Activated CD4-positive, CD25-positive, alpha-beta regulatory T cell treated with anti-CD3 and anti-CD28 coated beads, Interleukin-2, amount 50 U/mL, for 72 hours (primary cell): ENCODE measurements around the gene GCDH.
"Not testable (repeated sequence)": the region's sequence is repeated elsewhere in the genome, so short reads cannot be mapped to it uniquely, and the experiment has no call there.

Experiments used
- DNase-seq: peaks from one replicate; pipeline ENCODE4 v3.0.0; 2021

Gene GCDH

DNA sequence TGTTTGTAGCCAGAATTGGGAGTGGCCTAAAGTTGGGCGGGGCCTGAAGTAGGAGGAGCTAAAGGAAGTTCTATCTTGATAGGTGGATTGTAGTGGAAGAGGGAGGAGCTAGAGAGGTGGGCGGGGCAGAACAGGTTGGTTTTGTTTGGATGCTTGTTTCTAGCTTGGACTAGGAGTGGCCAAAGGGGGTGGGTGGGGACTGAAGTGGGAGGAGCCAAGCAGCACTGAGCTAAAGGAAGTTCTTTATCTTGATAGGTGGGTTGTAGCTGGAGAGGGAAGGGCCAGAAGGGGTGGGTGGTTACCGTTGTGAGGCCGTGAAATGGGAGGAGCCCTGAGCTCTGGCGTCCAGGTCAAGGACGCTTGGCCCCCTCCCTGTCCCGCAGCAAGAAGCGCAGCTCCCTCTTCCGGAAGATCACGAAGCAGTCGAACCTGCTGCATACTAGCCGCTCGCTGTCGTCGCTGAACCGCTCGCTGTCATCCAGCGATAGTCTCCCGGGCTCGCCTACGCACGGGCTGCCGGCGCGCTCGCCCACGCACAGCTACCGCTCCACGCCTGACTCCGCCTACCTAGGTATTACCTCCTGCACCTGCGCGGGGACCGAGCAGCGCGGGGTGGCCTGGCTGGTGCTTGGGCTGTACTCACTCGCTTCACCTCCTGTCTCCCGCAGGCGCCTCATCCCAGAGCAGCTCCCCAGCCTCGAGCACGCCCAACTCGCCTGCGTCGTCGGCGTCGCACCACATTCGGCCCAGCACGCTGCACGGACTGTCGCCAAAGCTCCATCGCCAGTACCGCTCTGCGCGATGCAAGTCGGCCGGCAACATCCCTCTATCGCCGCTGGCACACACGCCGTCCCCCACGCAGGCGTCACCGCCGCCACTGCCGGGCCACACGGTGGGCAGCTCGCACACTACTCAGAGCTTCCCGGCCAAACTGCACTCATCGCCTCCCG is 17.7 kb upstream of the GCDH start:
- peak; percentile 72 for DNase-seq

DNA sequence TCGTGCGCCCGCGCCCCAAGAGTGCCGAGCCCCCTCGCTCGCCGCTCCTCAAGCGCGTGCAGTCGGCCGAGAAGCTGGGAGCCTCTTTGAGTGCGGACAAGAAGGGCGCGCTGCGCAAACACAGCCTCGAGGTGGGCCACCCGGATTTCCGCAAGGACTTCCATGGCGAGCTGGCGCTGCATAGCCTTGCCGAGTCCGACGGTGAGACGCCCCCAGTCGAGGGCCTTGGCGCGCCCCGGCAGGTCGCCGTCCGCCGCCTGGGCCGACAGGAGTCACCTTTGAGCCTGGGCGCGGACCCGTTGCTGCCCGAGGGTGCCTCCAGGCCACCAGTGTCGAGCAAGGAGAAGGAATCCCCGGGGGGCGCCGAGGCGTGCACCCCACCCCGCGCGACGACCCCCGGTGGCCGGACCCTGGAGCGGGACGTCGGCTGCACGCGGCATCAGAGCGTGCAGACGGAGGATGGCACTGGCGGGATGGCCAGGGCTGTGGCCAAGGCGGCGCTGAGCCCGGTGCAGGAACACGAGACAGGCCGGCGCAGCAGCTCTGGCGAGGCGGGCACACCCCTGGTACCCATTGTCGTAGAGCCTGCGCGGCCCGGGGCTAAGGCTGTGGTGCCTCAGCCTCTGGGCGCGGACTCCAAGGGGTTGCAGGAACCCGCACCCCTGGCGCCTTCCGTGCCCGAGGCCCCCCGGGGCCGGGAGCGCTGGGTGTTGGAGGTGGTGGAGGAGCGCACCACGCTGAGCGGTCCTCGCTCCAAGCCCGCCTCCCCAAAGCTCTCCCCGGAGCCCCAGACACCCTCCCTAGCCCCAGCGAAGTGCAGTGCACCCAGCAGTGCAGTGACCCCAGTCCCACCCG is 16.8 kb upstream of the GCDH start:
- DNase-seq = no peak

DNA sequence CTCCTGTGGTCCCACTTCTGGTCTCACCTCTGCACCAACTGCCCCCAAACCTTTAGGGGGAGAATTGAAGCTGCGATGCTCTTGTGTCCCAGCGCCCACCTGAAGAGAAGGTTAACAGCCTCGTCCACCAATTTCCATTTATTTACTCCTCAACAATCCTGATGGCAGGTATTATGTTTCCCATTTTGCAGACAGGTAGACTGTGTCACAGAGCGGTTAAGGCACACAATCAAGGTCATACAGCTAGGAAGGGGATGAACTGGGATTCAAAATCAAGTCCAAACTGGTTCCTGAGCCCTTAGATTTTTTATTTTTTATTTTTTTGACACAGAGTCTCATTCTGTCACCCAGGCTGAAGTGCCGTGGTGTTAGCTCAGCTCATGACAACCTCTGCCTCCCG is 15.9 kb upstream of the GCDH start:
- DNase-seq = no peak

DNA sequence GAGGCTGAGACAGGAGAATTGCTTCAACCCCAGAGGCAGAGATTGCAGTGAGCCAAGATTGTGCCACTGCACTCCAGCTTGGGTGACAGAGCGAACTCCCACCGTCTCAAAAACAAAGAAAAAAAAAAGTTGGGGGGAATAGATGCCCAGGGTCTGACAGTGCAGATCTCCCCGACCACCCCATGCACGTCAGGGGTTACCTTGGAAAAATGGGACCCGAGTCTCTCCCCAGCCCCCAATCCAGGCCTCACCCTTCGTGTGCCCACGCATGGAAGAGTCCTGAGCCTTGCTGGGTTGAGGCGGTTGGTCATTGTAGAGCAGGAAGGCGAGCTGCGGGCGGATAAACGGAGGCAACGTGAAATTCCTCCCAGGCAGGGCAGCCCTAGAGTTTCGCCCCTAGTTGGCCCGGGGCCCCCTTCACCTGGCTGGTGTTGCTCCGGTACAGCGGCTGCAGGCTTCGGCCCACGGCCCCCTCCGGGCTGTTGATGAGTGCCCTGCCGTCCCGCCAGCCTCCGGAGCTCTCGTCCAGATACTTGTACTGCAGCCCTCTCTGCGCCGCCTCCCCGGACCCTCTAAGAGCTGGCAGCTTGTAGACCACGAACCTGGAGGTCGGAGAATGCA is 10.3 kb upstream of the GCDH start:
- DNase-seq = no peak

DNA sequence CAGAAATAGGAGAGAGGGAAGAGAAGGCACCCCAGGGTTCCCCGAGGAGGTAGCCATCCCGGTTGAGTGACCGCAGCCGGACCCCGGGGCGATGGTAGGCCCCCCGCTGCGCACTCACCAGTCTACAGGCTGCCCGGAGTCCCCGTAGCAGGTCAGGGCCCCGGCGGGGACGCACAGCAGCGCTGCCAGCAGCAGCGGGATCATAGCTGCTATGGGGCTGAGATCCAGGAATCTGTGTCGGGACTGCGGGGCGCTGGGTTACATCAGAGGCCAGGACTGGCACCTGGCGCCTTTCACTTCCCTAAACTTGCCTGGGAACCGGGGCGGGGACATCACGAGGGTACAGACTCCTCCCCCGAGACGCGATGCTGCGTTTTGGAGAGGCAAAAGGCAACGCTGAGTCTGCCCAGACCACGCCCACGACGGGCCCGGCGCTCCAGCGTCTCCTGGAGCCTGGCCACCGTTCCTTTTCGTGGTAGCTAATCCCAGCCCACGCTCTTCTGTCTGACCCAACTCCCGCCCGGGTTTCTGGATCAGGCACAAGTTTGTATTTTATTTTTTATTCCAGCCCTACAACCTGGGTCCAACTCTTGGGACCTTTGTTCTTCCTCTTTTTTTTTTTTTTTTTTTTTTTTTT is 9.7 kb upstream of the GCDH start, which contains the start of gene DNASE2:
Gene DNASE2, minus strand, starts transcription at position 278 of the 637 bp plus-strand sequence. Its CDS starts 74 bp downstream, at position 204.
- peak; percentile 92 for DNase-seq

DNA sequence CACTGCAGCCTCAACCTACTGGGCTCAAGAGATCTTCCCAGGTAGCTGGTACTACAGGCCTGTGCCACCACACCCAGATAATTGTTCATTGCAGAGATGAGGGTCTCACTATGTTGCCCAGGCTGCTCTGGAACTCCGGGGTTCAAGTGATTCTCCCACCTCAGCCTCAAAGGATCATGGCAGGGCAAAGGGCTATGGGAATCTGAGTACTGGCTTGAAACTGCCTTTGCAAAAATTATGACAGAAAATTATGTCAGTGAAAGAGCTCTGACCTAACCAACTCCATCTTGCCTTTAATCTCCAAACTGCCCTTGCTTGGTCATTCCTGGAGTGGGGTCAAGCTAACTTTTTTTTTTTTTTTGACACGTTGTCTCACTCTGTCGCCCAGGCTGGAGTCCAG is 8.4 kb upstream of the GCDH start:
- no peak for DNase-seq

DNA sequence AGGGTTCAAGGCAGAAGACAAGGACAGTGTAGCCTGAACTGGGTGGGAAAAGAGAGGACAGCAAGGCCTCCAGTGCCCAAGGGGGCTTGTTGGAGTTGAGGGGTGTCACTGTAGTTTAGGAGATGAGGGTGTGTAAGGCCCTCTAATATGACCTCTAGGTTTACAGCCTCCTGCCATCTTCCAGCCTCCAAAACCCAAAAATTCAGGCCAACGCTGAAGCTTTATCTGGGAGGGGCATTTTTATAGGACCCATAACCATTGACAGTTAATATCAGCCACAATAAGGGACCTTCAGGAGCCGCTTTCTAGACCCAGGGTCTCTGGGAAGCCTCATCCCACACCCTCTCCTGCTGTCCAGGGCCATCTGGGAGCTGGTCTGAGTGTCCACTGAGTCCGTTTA is 6.8 kb upstream of the GCDH start:
- no peak for DNase-seq

DNA sequence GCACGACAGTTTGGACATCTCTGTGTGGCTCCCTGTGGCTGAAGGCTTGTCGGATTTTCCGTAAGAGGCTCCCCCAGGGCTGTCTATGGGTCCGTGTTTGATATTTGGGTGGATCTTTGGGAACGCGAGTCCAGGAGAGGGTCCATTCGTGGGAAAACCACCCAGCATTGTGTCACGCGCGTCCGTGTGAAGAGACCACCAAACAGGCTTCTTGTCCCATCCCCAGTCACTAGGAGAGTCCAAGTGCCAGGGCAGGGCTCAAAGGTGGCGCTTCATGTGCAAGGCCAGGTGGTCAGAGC is 6.4 kb upstream of the GCDH start:
- no peak for DNase-seq

DNA sequence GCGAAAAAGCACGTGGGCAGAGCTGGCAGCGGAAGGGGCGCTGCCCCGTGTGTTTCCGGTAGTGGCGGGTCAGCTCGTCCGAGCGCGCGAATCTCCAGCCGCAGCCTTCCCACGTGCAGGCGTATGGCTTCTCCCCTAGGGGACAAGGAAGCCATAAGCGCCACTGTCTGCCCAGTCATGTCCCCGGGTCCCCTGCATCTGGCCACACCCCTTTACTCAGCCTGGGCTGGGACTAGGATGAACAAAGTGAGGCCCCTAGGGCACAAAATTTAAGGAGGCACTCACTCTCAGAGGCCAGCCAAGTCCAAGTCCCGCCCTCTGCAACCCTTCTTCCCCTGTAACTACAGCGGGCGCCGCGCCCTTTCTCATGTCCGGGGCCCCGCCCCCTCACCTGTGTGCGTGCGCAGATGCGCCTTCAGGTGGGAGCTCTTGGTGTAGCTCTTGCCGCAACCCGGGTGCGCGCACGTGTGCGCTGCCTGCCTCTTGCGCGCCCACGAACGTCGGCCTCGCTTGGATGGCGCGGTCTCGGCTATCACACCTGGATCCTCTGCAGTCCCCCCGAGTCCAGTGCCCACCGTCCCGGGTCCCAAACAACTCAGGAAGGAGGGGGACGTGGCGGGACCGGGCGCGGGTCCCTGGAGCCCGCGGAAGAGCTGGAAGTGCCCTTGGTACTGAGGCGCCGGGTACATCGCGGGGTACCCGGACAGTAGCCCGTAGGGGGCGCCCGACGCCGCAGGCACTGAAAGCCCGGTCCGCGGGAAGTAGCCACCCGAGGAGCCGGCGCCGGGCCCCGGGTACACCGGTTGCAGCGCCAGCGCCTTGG is 5.8 kb upstream of the GCDH start:
- peak; percentile 86 for DNase-seq

DNA sequence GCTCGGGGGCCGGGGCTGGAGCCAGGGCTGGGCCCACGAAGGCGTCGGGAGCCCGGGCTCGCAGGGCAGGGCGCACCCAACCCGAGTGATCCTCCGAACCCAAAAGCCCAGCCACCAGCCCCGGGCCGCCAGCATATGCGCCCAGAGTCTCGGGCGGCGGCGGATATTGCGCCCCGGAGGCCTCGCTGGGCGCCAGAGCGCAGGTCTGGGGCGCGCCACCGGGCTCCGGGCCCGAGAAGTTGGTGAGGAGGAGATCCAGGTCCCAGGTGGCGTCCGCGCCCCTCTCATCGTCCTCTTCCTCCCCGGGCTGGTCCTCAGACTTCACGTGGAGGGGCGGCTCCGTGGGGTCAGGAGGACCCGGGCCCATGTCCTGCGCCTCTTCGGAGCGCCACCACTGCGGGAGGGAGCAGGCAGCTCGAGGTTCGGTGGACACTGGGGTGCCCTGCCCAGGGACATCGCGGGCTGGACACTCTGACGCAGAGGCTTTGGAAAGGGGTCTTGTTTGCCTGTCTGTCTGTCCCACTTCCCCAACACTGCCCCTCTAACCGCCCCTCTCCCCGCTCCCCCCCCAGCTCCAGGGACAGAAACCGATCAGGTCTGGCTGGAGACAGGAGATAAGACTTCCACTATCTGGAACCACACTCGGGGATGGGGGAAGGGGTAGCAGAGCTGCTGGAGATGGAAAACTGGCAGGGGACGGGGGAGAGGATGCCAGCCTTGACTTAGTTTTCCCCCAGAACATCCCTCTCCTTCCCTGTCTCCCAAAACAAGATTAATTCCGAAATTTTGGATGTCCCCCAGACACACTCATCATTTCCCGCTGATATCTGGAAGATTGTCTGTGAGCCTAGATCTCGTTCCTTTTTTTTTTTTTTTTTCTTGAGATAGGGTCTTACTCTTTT is 5.0 kb upstream of the GCDH start:
- no peak for DNase-seq

DNA sequence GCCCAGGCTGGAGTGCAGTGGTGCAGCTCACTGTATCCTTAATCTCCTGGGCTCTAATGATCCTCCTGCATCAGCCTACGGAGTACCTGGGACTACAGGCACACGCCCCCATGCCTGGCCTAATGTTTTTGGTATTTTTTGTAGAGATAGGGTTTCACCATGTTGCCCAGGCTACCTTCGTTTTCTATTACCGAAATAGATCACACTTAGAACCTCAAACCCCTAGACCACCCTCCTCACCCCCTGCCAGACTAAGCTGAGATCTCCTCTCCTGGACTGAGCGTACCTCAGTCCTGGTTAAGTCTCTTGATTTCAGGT is 4.3 kb upstream of the GCDH start:
- no peak for DNase-seq

DNA sequence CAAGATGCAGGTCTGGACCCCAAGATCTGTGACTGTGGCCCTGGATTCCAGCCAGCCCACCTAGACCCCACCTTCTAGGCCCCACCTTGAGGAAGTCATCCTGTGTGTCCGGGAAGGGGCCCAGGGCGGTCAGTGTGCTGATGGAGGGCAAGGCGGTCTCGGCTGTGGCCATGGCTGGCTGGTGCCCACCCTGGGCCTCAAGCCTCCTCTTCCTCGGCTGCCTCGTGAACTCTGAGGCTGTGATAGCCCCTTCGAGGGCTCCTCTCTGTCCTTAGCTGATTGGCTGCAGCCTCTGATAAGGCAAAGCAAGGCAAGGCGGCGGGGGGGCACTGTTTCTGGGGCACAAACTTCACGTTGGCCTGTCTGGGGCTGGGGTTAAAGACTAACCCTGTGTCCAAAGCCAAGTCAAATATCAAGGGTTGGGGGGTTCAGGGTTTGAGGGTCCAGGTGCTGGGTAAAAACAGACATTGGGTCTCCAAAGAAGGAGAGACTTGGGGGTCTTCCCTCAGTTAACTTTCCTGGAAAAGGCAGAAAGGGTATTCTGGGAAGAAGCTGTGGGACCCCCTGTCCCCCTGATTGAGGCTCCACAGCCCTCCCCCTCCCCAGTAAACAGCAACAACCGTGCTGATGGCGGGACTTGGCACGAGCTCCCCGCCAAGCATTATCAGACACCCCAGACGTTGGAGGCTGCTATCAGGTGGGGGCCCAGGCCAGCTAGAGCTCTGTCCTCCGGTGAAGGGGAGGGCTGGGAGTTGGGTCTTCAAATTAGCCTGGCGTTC is 3.8 kb upstream of the GCDH start, which contains the start of gene KLF1:
Gene KLF1, minus strand, starts transcription at position 233 of the 779 bp plus-strand sequence. Its CDS starts 61 bp downstream, at position 172.
- no peak for DNase-seq

DNA sequence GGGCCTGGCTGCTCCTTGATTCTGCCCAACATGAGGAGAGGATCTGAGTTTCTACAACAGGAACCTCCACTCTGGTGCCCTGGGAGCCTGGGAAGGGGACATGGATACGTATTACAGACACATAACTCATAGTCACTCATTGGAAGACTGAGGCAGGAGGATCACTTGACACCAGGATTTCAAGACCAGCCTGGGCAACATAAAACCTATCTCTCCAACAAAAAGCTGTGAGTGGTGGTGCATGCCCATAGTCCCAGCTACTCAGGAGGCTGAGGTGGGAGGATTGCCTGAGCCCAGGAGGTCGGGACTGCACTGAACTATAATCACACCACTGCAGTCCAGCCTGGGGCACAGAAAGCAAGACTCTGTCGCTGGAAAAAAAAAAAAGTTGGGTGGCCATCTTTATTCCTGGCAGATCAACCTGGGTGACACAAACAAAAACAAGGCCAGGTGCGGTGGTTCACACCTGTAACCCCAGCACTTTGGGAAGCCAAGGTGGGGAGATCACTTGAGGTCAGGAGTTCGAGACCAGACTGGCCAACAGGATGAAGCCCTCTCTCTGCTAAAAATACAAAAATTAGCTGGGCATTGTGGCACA is 2.9 kb upstream of the GCDH start:
- DNase-seq = no peak

DNA sequence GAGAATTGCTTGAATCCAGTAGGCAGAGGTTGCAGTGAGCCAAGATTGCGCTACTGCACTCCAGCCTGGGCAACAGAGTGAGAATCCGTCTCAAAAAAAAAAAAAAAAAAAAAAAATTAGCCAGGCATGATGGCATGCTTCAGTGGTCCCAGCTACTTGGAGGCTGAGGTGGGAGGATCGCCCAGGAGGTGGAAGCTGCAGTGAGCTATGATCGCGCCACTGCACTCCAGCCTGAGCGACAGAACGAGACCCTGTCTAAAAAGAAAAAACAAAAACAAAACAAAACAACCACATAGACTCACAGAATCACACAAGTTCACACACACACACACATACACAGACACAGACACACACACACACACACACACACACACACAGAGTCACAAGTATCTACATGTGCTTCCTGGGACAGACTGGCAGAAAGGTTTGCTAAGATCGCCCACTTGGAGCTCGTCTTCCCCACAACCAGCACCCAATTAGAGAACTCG is 617 bp upstream of the GCDH start:
- not testable (repeated sequence) for DNase-seq

DNA sequence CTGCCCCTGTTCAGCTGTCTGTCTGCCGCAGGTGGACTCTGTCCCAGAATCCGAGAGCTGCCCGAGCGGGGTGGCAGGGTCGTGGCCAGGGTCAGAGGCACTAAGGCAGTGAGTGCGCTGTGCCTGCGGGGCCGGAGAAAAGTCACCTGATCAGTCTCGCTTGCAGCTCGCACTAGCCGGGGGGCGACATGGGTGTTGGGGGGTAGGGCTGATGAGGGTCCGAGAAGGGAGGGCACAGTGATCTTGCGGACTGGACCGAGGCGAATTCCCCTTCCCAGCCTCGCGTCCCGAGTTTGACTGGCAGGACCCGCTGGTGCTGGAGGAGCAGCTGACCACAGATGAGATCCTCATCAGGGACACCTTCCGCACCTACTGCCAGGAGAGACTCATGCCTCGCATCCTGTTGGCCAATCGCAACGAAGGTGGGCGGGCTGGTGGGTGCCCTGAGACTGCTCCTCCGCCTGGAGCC is 627 bp downstream of the GCDH start:
- DNase-seq = no peak

DNA sequence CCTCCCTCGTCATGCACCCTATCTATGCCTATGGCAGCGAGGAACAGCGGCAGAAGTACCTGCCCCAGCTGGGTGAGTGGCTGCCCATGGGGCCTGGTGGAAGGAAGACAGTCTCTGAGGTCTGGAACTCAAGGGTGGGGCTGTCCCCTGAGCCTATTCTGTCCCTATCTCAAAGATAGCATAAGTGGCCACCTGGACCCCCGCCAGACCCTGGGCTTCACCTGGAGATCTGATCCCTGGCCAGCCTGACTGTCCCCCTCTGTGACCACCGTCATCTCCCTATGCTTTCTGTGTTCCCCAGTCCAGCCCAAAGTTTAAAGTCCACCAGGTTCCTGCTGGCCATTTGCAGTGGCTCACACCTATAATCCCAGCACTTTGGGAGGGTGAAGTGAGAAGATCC is 2.6 kb downstream of the GCDH start:
- no peak for DNase-seq

DNA sequence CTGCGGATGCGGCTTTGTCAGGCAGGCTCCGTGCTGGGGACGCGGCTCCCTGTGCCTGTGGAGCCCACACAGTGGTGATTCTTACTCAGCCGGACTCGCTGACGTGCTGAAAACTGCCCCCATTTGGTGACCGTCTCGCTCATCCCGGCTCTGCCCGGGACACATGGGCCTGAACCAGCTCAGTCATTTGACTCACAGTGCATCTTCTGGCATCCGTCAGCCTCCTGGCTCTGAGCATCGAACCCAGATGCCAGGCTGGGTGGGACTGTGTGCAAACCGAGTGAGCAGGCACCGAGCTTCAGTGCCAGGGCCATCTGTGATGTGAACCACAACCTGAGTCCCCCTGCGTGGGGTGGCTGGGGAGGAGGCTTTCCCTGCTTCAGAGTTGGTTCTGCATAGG is 5.5 kb downstream of the GCDH start:
- DNase-seq = no peak

DNA sequence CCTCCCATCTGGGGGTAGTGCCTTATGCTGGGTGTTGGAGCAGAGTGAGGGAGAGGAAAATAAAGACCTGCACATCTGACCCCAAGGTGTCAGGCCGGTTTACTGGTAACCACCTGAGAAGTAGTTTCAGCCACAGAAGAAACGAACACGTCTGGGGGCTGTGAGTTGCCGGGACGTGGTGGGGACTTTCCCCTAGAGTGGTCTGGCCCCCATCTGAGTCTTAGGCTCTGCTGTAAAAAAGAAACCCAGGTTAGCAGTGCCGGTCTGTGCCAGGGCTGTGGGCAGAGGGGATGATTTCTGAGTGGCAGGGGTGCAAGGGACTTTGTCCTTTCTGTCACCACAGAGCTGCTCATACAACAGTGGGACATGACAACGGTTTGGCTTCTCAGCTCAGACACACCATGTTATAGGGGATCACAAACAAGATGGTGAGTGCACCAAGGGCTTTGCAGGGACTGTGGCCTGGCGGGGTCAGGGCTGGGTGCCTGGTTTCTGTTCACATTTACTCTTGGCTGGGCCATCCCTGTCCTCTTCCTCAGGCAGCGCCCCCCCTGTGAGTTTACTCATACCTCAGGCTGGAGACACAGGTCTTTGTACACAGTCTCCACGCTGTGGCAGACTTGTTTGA is 9.0 kb downstream of the GCDH start:
- no peak for DNase-seq

DNA sequence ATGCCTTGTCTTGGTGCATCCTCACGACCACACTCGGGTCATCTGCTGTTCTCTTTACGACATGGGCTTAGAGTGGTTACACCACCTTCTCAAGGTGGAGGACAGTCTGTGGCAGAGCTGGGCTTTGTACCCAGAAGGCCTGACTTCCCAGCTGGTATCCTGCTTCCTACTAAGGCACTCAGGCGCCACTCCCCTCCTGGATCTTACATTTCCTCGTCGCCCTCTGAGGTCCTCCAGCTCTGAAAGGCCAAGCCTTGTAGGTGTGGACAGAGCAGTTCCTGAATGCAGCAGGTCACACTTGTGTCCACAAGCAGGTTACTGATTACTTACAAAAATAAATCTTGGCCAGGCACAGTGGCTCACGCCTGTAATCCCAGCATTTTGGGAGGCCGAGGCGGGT is 16.2 kb downstream of the GCDH start:
- no peak for DNase-seq
